K562 (cell line): ENCODE results near the gene PRDX1. TPM values are rescaled to one million over a fixed set of nuclear protein-coding genes. Genes with fewer than 3 reads are reported as not detected.

ENCODE experiments used
- ATAC-seq: fragments of 200-7000 bp; cut with Tn5 transposase; 3 replicates; pipeline ENCODE4 v1.9.1; 2020; ENCODE audit warnings: moderate library complexity
- Bru-seq: library from RNA; stranded (reverse); fragments of 400-500 nt; gene quantifications from one replicate; lab custom pipeline; 2021; lab: Mats Ljungman, UMichigan
- BruChase-seq, 2 experiments: library from RNA; stranded (reverse); fragments of 400-500 nt; gene quantifications; one replicate each; lab custom pipeline; 2021; lab: Mats Ljungman, UMichigan
- BruUV-seq: library from RNA; stranded (reverse); fragments of 400-500 nt; replicated peaks from 2 replicates; lab custom pipeline; 2021; lab: Mats Ljungman, UMichigan
- CTCF ChIA-PET: fragments of 300-600 bp; formaldehyde crosslinking; extraction: SDS; loops from one replicate; lab custom pipeline; 2021; ENCODE audit warnings: low intra/inter-chr PET ratio; lab: Yijun Ruan, JAX
- POLR2A ChIA-PET: fragments of 300-600, 350-650 bp; sonication (Branson Sonifier 250); formaldehyde crosslinking; extraction: SDS; loops from one replicate; lab custom pipeline; 2021; ENCODE audit warnings: antibody characterized with exemption, inconsistent platforms; lab: Yijun Ruan, JAX
- DNase-seq, 4 experiments: peaks; one replicate each; pipeline versions ENCODE4 v3.0.0 to v3.0.0-alpha.2; 2011 to 2018; ENCODE audit warnings: low spot score in 3 of 4, mixed read lengths in 3 of 4; ENCODE audit errors: extremely low read depth in 1 of 4
- FAIRE-seq: peaks from 2 replicates; lab custom pipeline; 2011; peaks lifted over from hg19 to GRCh38; lab: Jason Lieb, UNC
- H2AFZ ChIP-seq: 2 replicates; pipeline ENCODE4 v1.6.0; 2011; ENCODE audit warnings: low read depth, low read length, control low read depth, inconsistent platforms
- H3K27ac ChIP-seq: fragments of 200-600 bp; 3 replicates; pipeline ENCODE4 v1.8.0; 2011; ENCODE audit warnings: low read depth, mild to moderate bottlenecking, control low read depth, inconsistent platforms, low read length, moderate library complexity, mixed read lengths; ENCODE audit errors: extremely low read depth
- H3K27me3 ChIP-seq, 2 experiments: fragments of 300-600 bp in 1 of 2; 2 replicates in 1 of 2; 3 replicates in 1 of 2; pipeline versions ENCODE4 v1.6.0 to v1.8.0; 2011; ENCODE audit warnings: inconsistent platforms in 2 of 2, low read length in 2 of 2, mild to moderate bottlenecking in 1 of 2, mixed read lengths in 1 of 2, moderate library complexity in 1 of 2; ENCODE audit not compliant: control insufficient read depth in 2 of 2, insufficient read depth in 2 of 2
- H3K36me3 ChIP-seq: fragments of 300-600 bp; 3 replicates; pipeline ENCODE4 v1.8.0; 2011; ENCODE audit warnings: mild to moderate bottlenecking, low read length, inconsistent platforms; ENCODE audit not compliant: control insufficient read depth, insufficient read depth
- H3K4me1 ChIP-seq, 2 experiments: fragments of 200-600 bp in 1 of 2; replicated peaks in 1 of 2; 2 replicates in 1 of 2; 3 replicates in 1 of 2; pipeline versions ENCODE4 v1.5.1 to v1.8.0; 2011; ENCODE audit warnings: inconsistent platforms in 2 of 2, low read length in 2 of 2, mild to moderate bottlenecking in 1 of 2, mixed read lengths in 1 of 2, moderate library complexity in 1 of 2; ENCODE audit not compliant: control insufficient read depth in 2 of 2, insufficient read depth in 2 of 2
- H3K4me2 ChIP-seq: 2 replicates; pipeline ENCODE4 v1.6.1; 2011; ENCODE audit warnings: low read length, control low read depth, inconsistent platforms, mixed read lengths; ENCODE audit not compliant: insufficient read depth
- H3K4me3 ChIP-seq: fragments of 200-600 bp; sonication (generic), shearing (Covaris generic); 2 replicates; pipeline ENCODE4 v1.5.1; 2016; ENCODE audit warnings: control low read depth, inconsistent platforms
- H3K79me2 ChIP-seq: fragments of 200-600 bp; 3 replicates; pipeline ENCODE4 v1.8.0; 2011; ENCODE audit warnings: low read length, inconsistent platforms; ENCODE audit not compliant: control insufficient read depth, insufficient read depth
- H3K9ac ChIP-seq, 2 experiments: 2 replicates each; pipeline versions ENCODE4 v1.6.0 to v1.6.1; 2011; ENCODE audit warnings: low read depth in 2 of 2, low read length in 2 of 2, control low read depth in 1 of 2, inconsistent platforms in 1 of 2, mild to moderate bottlenecking in 1 of 2, mixed read lengths in 1 of 2; ENCODE audit not compliant: insufficient read depth in 1 of 2
- H3K9me1 ChIP-seq: one replicate; pipeline ENCODE4 v1.6.0; 2011; ENCODE audit warnings: inconsistent platforms, mild to moderate bottlenecking, low read length, moderate library complexity; ENCODE audit not compliant: control insufficient read depth, insufficient read depth
- H3K9me3 ChIP-seq: replicated peaks from 2 replicates; pipeline ENCODE4 v1.5.1; 2011; ENCODE audit warnings: low read depth, low read length, inconsistent platforms; ENCODE audit not compliant: control insufficient read depth, insufficient read depth
- H4K20me1 ChIP-seq: replicated peaks from 2 replicates; pipeline ENCODE4 v1.6.1; 2011; ENCODE audit warnings: low read length, inconsistent platforms, mixed read lengths; ENCODE audit not compliant: control insufficient read depth, insufficient read depth
- ARHGAP35 ChIP-seq: fragments of 450-650 bp; IDR thresholded peaks from 2 replicates; pipeline ENCODE4 v1.6.1; 2018; ENCODE audit not compliant: partially characterized antibody
- ATF3 ChIP-seq, 2 experiments: fragments of 450-650 bp in 1 of 2; sonication (generic) in 1 of 2; formaldehyde crosslinking in 1 of 2; IDR thresholded peaks in 1 of 2; conservative IDR thresholded peaks in 1 of 2; 2 replicates each; pipeline versions ENCODE4 v1.6.1 to v1.8.1; 2016 to 2023; ENCODE audit warnings: mild to moderate bottlenecking in 2 of 2, moderate library complexity in 2 of 2, inconsistent platforms in 1 of 2, missing genetic modification reagents in 1 of 2
- DACH1 ChIP-seq: fragments of 450-650 bp; IDR thresholded peaks from 2 replicates; pipeline ENCODE4 v1.6.1; 2018; ENCODE audit not compliant: partially characterized antibody
- E2F6 ChIP-seq, 2 experiments: IDR thresholded peaks; 2 replicates each; pipeline ENCODE4 v1.6.1; 2011; ENCODE audit warnings: borderline replicate concordance in 1 of 2, control low read depth in 1 of 2, low read depth in 1 of 2, low read length in 1 of 2, mild to moderate bottlenecking in 1 of 2, mixed read lengths in 1 of 2, moderate library complexity in 1 of 2; ENCODE audit not compliant: insufficient read depth in 1 of 2, insufficient read length in 1 of 2, poor library complexity in 1 of 2, severe bottlenecking in 1 of 2; ENCODE audit errors: extremely low read depth in 1 of 2
- FOXM1 ChIP-seq, 2 experiments: fragments of 450-650 bp in 1 of 2; sonication (generic) in 1 of 2; formaldehyde crosslinking in 1 of 2; IDR thresholded peaks; 2 replicates each; pipeline versions ENCODE4 v1.6.1 to v1.9.0; 2017 to 2022; ENCODE audit warnings: low read depth in 2 of 2, mild to moderate bottlenecking in 2 of 2, missing genetic modification reagents in 1 of 2, moderate library complexity in 1 of 2
- LARP7 ChIP-seq: fragments of 450-650 bp; IDR thresholded peaks from 2 replicates; pipeline ENCODE4 v1.6.1; 2016
- NEUROD1 ChIP-seq: fragments of 150-350 bp; IDR thresholded peaks from 2 replicates; pipeline ENCODE4 v1.6.1; 2014; ENCODE audit warnings: borderline replicate concordance, low read length, low read depth; ENCODE audit not compliant: partially characterized antibody
- PTTG1 ChIP-seq: fragments of 450-650 bp; IDR thresholded peaks from 2 replicates; pipeline ENCODE4 v1.6.1; 2016; ENCODE audit warnings: low read depth, mild to moderate bottlenecking, missing genetic modification characterization, missing compliant biosample characterization
- RNF2 ChIP-seq: sonication (generic); IDR thresholded peaks from 2 replicates; pipeline ENCODE4 v1.6.1; 2016
- TEAD2 ChIP-seq: fragments of 450-650 bp; IDR thresholded peaks from 2 replicates; pipeline ENCODE4 v1.6.1; 2016; ENCODE audit warnings: missing genetic modification characterization, control low read depth, missing compliant biosample characterization
- ZNF668 ChIP-seq: fragments of 250-450 bp; sonication (Bioruptor Pico); IDR thresholded peaks from 2 replicates; pipeline ENCODE4 v1.8.0; 2022; ENCODE audit warnings: mild to moderate bottlenecking, inconsistent platforms
- WGBS: fragments of 100-300 bp; shearing (Covaris generic); methylation state at CpG from one replicate; pipeline ENCODE4 v1.1.6; 2016; ENCODE audit warnings: low coverage, mixed read lengths; ENCODE audit not compliant: insufficient coverage; ENCODE audit errors: missing lambda C conversion rate; 5-methylcytosine and 5-hydroxymethylcytosine counted together
- in situ Hi-C: fragments of 300-500 bp; cut with MboI; formaldehyde crosslinking; loops from 4 replicates; pipeline ENCODE4 v1.15.0; 2018; ENCODE audit warnings: inconsistent platforms, mixed read lengths
- intact Hi-C: fragments of 100-400 bp; cut with micrococcal nuclease; formaldehyde crosslinking; loops from 2 replicates; pipeline ENCODE4 v1.14.2; 2022
- long read RNA-seq, 3 experiments: library from polyadenylated mRNA in 2 of 3; library from RNA in 1 of 3; unstranded in 2 of 3; stranded (forward) in 1 of 3; transcript quantifications; one replicate each; pipeline ENCODE4 v2.0.0, GENCODE V29; 2019 to 2022
- polyA minus RNA-seq, 3 experiments: library from RNA; depleted of rRNA, polyadenylated mRNA; stranded (reverse); fragments of >200 nt; gene quantifications; 2 replicates each; pipeline ENCODE4 v1.2.3, GENCODE V29; 2011
- polyA plus RNA-seq, 8 experiments: library from polyadenylated mRNA; depleted of rRNA in 4 of 8; stranded (reverse) in 5 of 8; unstranded in 3 of 8; fragments of >200 nt; fragmentation: Nextera tagmentation in 2 of 8; fragmentation: Illumina TruSeq in 1 of 8; extraction: Ambion mirVana in 2 of 8; extraction: Trizol in 1 of 8; gene quantifications; 2 replicates each; pipeline versions ENCODE4 v1.2.1 to v1.2.3, GENCODE V29; 2011 to 2014; ENCODE audit warnings: inconsistent platforms in 1 of 8, missing spikeins in 1 of 8
- total RNA-seq, 7 experiments: library from RNA; depleted of rRNA in 6 of 7; stranded (reverse); fragments of >200 nt in 6 of 7; fragmentation: Illumina TruSeq in 2 of 7; extraction: Trizol in 2 of 7; gene quantifications; 2 replicates each; pipeline versions ENCODE4 v1.2.1 to v1.2.3, GENCODE V29; 2011 to 2021; ENCODE audit warnings: low replicate concordance in 1 of 7

PRDX1 gene
- total RNA-seq (2011; cell fraction: chromatin; rRNA removed; ENCODE audit: low replicate concordance): 79.5 and 95.5 TPM in 2 replicates
- total RNA-seq (2011; cell fraction: nucleolus; rRNA removed): 122 and 130 TPM in 2 replicates
- 143 and 148 TPM in 2 replicates for total RNA-seq (2011; cell fraction: nucleoplasm; rRNA removed)
- total RNA-seq (2014; rRNA removed): 748 and 796 TPM in 2 replicates
- total RNA-seq (2014; rRNA removed; fragmentation: Illumina TruSeq; extraction: Trizol): 1,380 and 1,529 TPM in 2 replicates
- total RNA-seq (2015; rRNA removed; fragmentation: Illumina TruSeq; extraction: Trizol): 989 and 1,002 TPM in 2 replicates
- 894 and 993 TPM in 2 replicates for total RNA-seq (2021)
- 864 and 1,258 TPM in 2 replicates for polyA plus RNA-seq (2011; rRNA removed)
- 427 and 691 TPM in 2 replicates for polyA plus RNA-seq (2011; cell fraction: cytosol; rRNA removed)
- polyA plus RNA-seq (2011; cell fraction: nucleus; rRNA removed): 136 and 272 TPM in 2 replicates
- 541 and 1,089 TPM in 2 replicates for polyA plus RNA-seq (2012)
- 981 and 1,045 TPM in 2 replicates for polyA plus RNA-seq (2014; fragmentation: Illumina TruSeq; extraction: Trizol)
- polyA plus RNA-seq (2014; fragmentation: Nextera tagmentation; extraction: Ambion mirVana): 1,000 to 10,000 TPM; 2,282 to 2,388 TPM
- 1,029 and 1,274 TPM in 2 replicates for polyA plus RNA-seq (2014; rRNA removed)
- polyA minus RNA-seq (2011; rRNA and poly(A)+ RNA removed): 657 and 807 TPM in 2 replicates
- 159 and 222 TPM in 2 replicates for polyA minus RNA-seq (2011; cell fraction: cytosol; rRNA and poly(A)+ RNA removed)
- polyA minus RNA-seq (2011; cell fraction: nucleus; rRNA and poly(A)+ RNA removed): 41.1 and 70.9 TPM in 2 replicates
- Bru-seq, nascent RNA: percentile 98 among the genes with signal in this experiment
- BruChase-seq, experiment 1, labeled RNA remaining after a 2-hour chase: percentile 96 among the genes with signal in this experiment
- BruChase-seq, experiment 2, labeled RNA remaining after a 6-hour chase: percentile 96 among the genes with signal in this experiment
- long read RNA-seq, experiment 1, transcript PRDX1-201 (6 exons, 1,234 nt): minor isoform, 25 of 1,037 reads
- long read RNA-seq, experiment 1, transcript PRDX1-202 (6 exons, 1,021 nt): major isoform, 904 of 1,037 reads
- long read RNA-seq, experiment 1, partial matches to known transcripts: 60 of 1,037 reads
- long read RNA-seq, experiment 1, other reads (novel, unspliced or antisense): 48 of 1,037 reads
- long read RNA-seq, experiment 2, transcript PRDX1-202 (6 exons, 1,021 nt): major isoform, 824 of 1,099 reads
- long read RNA-seq, experiment 2, partial matches to known transcripts: 186 of 1,099 reads
- long read RNA-seq, experiment 2, other reads (novel, unspliced or antisense): 89 of 1,099 reads
- long read RNA-seq, experiment 3, transcript PRDX1-202 (6 exons, 1,021 nt): major isoform, 1,556 of 1,675 reads
- long read RNA-seq, experiment 3, transcript PRDX1-201 (6 exons, 1,234 nt): minor isoform, 19 of 1,675 reads
- long read RNA-seq, experiment 3, partial matches to known transcripts: 62 of 1,675 reads
- long read RNA-seq, experiment 3, other reads (novel, unspliced or antisense): 38 of 1,675 reads

DNA sequence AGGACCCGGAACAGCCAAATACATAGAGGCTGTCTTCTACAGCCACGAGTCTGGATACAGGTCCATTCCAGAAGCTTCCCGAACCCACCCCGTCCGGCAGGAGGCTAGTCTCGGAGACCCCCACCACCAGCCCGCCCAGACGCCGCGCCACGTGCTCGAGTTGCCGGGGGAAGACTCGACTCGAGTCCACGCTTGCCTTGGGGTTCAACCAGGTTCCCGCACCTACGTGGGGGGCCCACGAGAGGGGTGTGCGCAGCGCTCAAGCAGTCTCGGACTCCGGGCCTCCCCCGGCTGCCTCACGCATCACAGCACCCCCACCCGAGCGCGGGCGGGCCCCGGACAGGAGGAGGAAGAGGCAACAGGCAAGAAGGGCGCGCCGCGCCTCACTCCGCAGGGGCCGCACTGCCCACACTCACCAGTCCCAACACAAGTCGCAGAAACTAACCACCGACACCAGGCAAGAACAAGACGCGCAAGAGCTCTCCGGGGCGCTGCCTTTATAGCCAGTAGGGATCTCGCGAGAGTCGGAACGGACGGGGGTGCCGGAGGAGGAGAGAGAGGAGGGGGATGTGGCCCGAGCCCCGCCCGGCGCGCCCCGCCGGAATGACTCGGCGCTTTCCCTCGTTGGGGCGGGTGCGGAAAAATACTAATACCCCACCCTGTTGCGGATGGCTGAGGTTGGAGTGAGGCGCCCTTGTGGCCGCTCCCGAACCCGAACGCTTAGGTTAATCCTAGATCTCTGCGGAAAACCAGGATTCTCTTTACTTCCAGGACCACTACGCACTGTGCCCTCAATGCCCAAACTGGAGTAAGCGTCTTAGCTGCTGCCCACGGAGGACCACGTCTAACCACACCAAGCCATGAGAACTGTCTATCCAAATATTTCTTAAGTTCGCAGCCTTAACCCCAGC is at the start of gene PRDX1:
Gene PRDX1, minus strand, starts transcription at position 472 of the 911 bp plus-strand sequence. CDS start 2,841 bp downstream, outside the sequence.
- Histone ChIP-seq H3K9me1 (no peaks in the 10 kb centered on the region), H3K79me2 (peaks cover 49% of the 10 kb centered on the region), H3K27ac (peak within 1 kb of the TSS; percentile 87), H3K36me3 (peaks cover 28% of the 10 kb centered on the region), H3K4me3 (peak within 1 kb of the TSS; percentile 96), H2AFZ (peak within 1 kb of the TSS; percentile 94), H4K20me1 (peaks cover 21% of the 10 kb centered on the region), H3K4me2 (peak within 1 kb of the TSS; percentile 96), H3K27me3 (no peaks in the 10 kb centered on the region), H3K4me1 (peaks cover 25 to 29% of the 10 kb centered on the region in 2 experiments), H3K9ac (peak within 1 kb of the TSS; percentile 97 to 98), H3K9me3 (no peaks in the 10 kb centered on the region)
- in situ Hi-C loops: no loop called here
- intact Hi-C loops: loop anchor here (1.0 kb wide), 2 partner anchors 29 to 49 kb away; partner anchors contain the start of gene AKR1A1
- WGBS: under 1% methylated on average over 72 of the region's 72 CpGs
- POLR2A ChIA-PET: interaction anchor here (0.6 to 6.4 kb wide), 81 partner anchors 8 to 847 kb away, joined by 3 to 142 read pairs (median 4); partner anchors contain the start of genes AKR1A1, ARMH1, CCDC163 and CCDC17
- BruUV-seq: TSS peak; percentile 71
- peak; percentile 84 for FAIRE-seq
- peak; percentile 97 to 99 (median 98) for DNase-seq
- CTCF ChIA-PET: interaction anchor here (1.0 to 1.8 kb wide), 3 partner anchors 29 to 49 kb away, joined by 3 to 5 read pairs (median 3); partner anchors contain the start of gene AKR1A1
- peak; percentile 92 for ATAC-seq
- peak; percentile 99 for TF ChIP-seq NEUROD1
- peak; percentile 39; the same call in 1 of the 2 replicates for TF ChIP-seq FOXM1 (IDR thresholded peaks at IDR 0.05; ENCODE audit: low read depth)
- peak; percentile 94 for TF ChIP-seq FOXM1 (CRISPR knock-in tag; IDR thresholded peaks at IDR 0.05; ENCODE audit: low read depth)
- peak; percentile 100 for TF ChIP-seq ARHGAP35
- no peak for TF ChIP-seq TEAD2
- peak; percentile 36; the same call in 1 of the 2 replicates for TF ChIP-seq ATF3 (IDR thresholded peaks at IDR 0.05)
- no peak for TF ChIP-seq ATF3 (CRISPR knock-in tag; conservative IDR thresholded peaks at IDR 0.05)
- TF ChIP-seq RNF2: peak; percentile 96
- TF ChIP-seq E2F6 (IDR thresholded peaks at IDR 0.05; ENCODE audit: borderline replicate concordance in 1 of 2, extremely low read depth in 1 of 2, insufficient read depth in 1 of 2, insufficient read length in 1 of 2, low read depth in 1 of 2, low read length in 1 of 2, poor library complexity in 1 of 2, severe bottlenecking in 1 of 2): peak; percentile 54 to 55
- TF ChIP-seq DACH1: no peak
- TF ChIP-seq LARP7: peak; percentile 51; the same call in 1 of the 2 replicates
- TF ChIP-seq PTTG1 (tag): no peak
- TF ChIP-seq ZNF668 (CRISPR knock-in tag): no peak
